H1 (cell line): ENCODE data around the gene GNA12. TPM values are rescaled to one million over a fixed set of nuclear protein-coding genes. Genes with fewer than 3 reads are reported as not detected.

ENCODE experiments used
- CTCF ChIA-PET: fragments of 300-600 bp; sonication (Branson Sonifier 250); formaldehyde crosslinking; loops from one replicate; lab custom pipeline; 2021; ENCODE audit not compliant: partially characterized antibody; lab: Charles Lee
- POLR2A ChIA-PET: fragments of 300-600 bp; sonication (Branson Sonifier 250); formaldehyde crosslinking; loops from one replicate; lab custom pipeline; 2021; ENCODE audit warnings: inconsistent platforms; ENCODE audit not compliant: partially characterized antibody; lab: Charles Lee
- DNase-seq, 2 experiments: peaks; one replicate each; pipeline versions ENCODE4 v3.0.0 to v3.0.0-alpha.2; 2010 to 2022; ENCODE audit warnings: low spot score in 2 of 2, low read depth in 1 of 2, mixed read lengths in 1 of 2
- FAIRE-seq: peaks from 2 replicates; lab custom pipeline; 2011; peaks lifted over from hg19 to GRCh38; lab: Jason Lieb, UNC
- H2AFZ ChIP-seq: 2 replicates; pipeline ENCODE4 v1.8.1; 2012; ENCODE audit warnings: low read length, inconsistent platforms
- H2AK5ac ChIP-seq: 2 replicates; pipeline ENCODE4 v1.6.1; 2013; ENCODE audit warnings: low read depth, low read length
- H2BK120ac ChIP-seq: replicated peaks from 2 replicates; pipeline ENCODE3; 2013; ENCODE audit warnings: low read depth, low read length, inconsistent platforms
- H2BK12ac ChIP-seq: 2 replicates; pipeline ENCODE4 v1.6.1; 2013; ENCODE audit warnings: low read depth, low read length
- H2BK15ac ChIP-seq: 2 replicates; pipeline ENCODE4 v1.6.1; 2013; ENCODE audit warnings: low read length
- H2BK20ac ChIP-seq: 2 replicates; pipeline ENCODE4 v1.6.1; 2013; ENCODE audit warnings: low read length
- H2BK5ac ChIP-seq: 2 replicates; pipeline ENCODE4 v1.6.1; 2013; ENCODE audit warnings: low read depth, low read length
- H3K14ac ChIP-seq: 2 replicates; pipeline ENCODE4 v1.6.1; 2013; ENCODE audit warnings: inconsistent platforms; ENCODE audit not compliant: insufficient read length
- H3K18ac ChIP-seq: 2 replicates; pipeline ENCODE4 v1.6.1; 2013; ENCODE audit warnings: low read length; ENCODE audit errors: extremely low read depth
- H3K23ac ChIP-seq: 2 replicates; pipeline ENCODE4 v1.6.1; 2013; ENCODE audit warnings: inconsistent platforms; ENCODE audit not compliant: insufficient read length
- H3K23me2 ChIP-seq: 2 replicates; pipeline ENCODE4 v1.6.1; 2013; ENCODE audit warnings: low read depth, low read length
- H3K27ac ChIP-seq: 2 replicates; pipeline ENCODE4 v1.6.1; 2011; ENCODE audit warnings: low read depth, low read length, inconsistent platforms
- H3K27me3 ChIP-seq, 4 experiments: replicated peaks in 1 of 4; 1 replicate in 1 of 4; 2 replicates in 3 of 4; pipeline versions ENCODE4 v1.6.1 to v1.8.1; 2011 to 2013; ENCODE audit warnings: low read length in 3 of 4, mild to moderate bottlenecking in 3 of 4, inconsistent platforms in 2 of 4, mixed read lengths in 2 of 4, moderate library complexity in 1 of 4; ENCODE audit not compliant: control insufficient read depth in 3 of 4, insufficient read depth in 3 of 4; ENCODE audit errors: extremely low read depth in 1 of 4
- H3K36me3 ChIP-seq, 4 experiments: 2 replicates each; pipeline versions ENCODE4 v1.6.1 to v1.8.1; 2011 to 2013; ENCODE audit warnings: mild to moderate bottlenecking in 4 of 4, low read length in 3 of 4, moderate library complexity in 2 of 4, control low read depth in 1 of 4, inconsistent platforms in 1 of 4; ENCODE audit not compliant: insufficient read depth in 4 of 4, control insufficient read depth in 2 of 4
- H3K4ac ChIP-seq: replicated peaks from 2 replicates; pipeline ENCODE3; 2013; ENCODE audit warnings: low read length, low read depth, mixed read lengths, inconsistent platforms; ENCODE audit not compliant: insufficient read length
- H3K4me1 ChIP-seq, 4 experiments: replicated peaks in 1 of 4; 1 replicate in 1 of 4; 2 replicates in 3 of 4; pipeline versions ENCODE4 v1.6.1 to v1.8.1; 2011 to 2013; ENCODE audit warnings: low read length in 3 of 4, inconsistent platforms in 2 of 4, mixed read lengths in 1 of 4; ENCODE audit not compliant: insufficient read depth in 4 of 4, control insufficient read depth in 3 of 4
- H3K4me2 ChIP-seq, 2 experiments: 2 replicates each; pipeline versions ENCODE4 v1.6.1 to v1.8.1; 2011 to 2013; ENCODE audit warnings: low read depth in 2 of 2, low read length in 2 of 2, control low read depth in 1 of 2, inconsistent platforms in 1 of 2, mild to moderate bottlenecking in 1 of 2; ENCODE audit not compliant: insufficient read depth in 1 of 2
- H3K4me3 ChIP-seq, 4 experiments: fragments of 200-600, 300-600 bp in 1 of 4; sonication (generic), shearing (Covaris generic), sonication (Bioruptor Twin) in 1 of 4; 2 replicates each; pipeline versions ENCODE4 v1.5.1 to v1.8.1; 2011 to 2016; ENCODE audit warnings: low read length in 4 of 4, low read depth in 3 of 4, control low read depth in 2 of 4, inconsistent platforms in 2 of 4, mild to moderate bottlenecking in 2 of 4, mixed read lengths in 1 of 4, moderate library complexity in 1 of 4; ENCODE audit not compliant: insufficient read depth in 2 of 4; ENCODE audit errors: extremely low read depth in 1 of 4
- H3K56ac ChIP-seq: replicated peaks from 2 replicates; pipeline ENCODE3; 2013; ENCODE audit warnings: low read depth, mild to moderate bottlenecking, mixed read lengths, low read length, inconsistent platforms; ENCODE audit not compliant: insufficient read length
- H3K79me1 ChIP-seq: 2 replicates; pipeline ENCODE4 v1.6.1; 2013; ENCODE audit warnings: low read depth, low read length, control low read depth
- H3K79me2 ChIP-seq, 2 experiments: 2 replicates each; pipeline versions ENCODE4 v1.6.1 to v1.8.1; 2012 to 2013; ENCODE audit warnings: low read length in 2 of 2, mild to moderate bottlenecking in 2 of 2, inconsistent platforms in 1 of 2; ENCODE audit not compliant: insufficient read depth in 2 of 2, control insufficient read depth in 1 of 2
- H3K9ac ChIP-seq, 4 experiments: replicated peaks in 1 of 4; 1 replicate in 1 of 4; 2 replicates in 3 of 4; pipeline versions ENCODE4 v1.6.1 to v1.8.1; 2011 to 2013; ENCODE audit warnings: low read depth in 3 of 4, low read length in 3 of 4, control low read depth in 2 of 4, mild to moderate bottlenecking in 2 of 4, moderate library complexity in 2 of 4, inconsistent platforms in 1 of 4; ENCODE audit errors: extremely low read depth in 1 of 4
- H3K9me3 ChIP-seq, 2 experiments: 2 replicates each; pipeline versions ENCODE4 v1.6.1 to v1.8.1; 2012 to 2013; ENCODE audit warnings: mild to moderate bottlenecking in 2 of 2, moderate library complexity in 2 of 2, control low read depth in 1 of 2, inconsistent platforms in 1 of 2, low read depth in 1 of 2, low read length in 1 of 2, mixed read lengths in 1 of 2; ENCODE audit not compliant: insufficient read depth in 2 of 2
- H4K20me1 ChIP-seq, 2 experiments: replicated peaks in 1 of 2; 2 replicates each; pipeline versions ENCODE3 to v1.8.1; 2011 to 2013; ENCODE audit warnings: inconsistent platforms in 2 of 2, low read length in 2 of 2, mild to moderate bottlenecking in 1 of 2; ENCODE audit not compliant: insufficient read depth in 2 of 2, control insufficient read depth in 1 of 2
- H4K5ac ChIP-seq: 2 replicates; pipeline ENCODE4 v1.6.1; 2013; ENCODE audit warnings: low read length, low read depth, mixed read lengths, inconsistent platforms; ENCODE audit not compliant: insufficient read length
- H4K8ac ChIP-seq: 2 replicates; pipeline ENCODE4 v1.8.0; 2013; ENCODE audit warnings: mild to moderate bottlenecking, moderate library complexity, low read length, inconsistent platforms; ENCODE audit not compliant: insufficient read depth; ENCODE audit errors: extremely low read depth
- H4K91ac ChIP-seq: replicated peaks from 2 replicates; pipeline ENCODE3; 2013; ENCODE audit warnings: low read length, mixed read lengths, inconsistent platforms; ENCODE audit not compliant: insufficient read length
- CBX8 ChIP-seq: fragments of 300-800, 300-1000 bp; sonication (generic); IDR thresholded peaks from 2 replicates; pipeline ENCODE4 v1.7.1; 2016; ENCODE audit warnings: low read depth, low read length, borderline replicate concordance
- EGR1 ChIP-seq: IDR thresholded peaks from 2 replicates; pipeline ENCODE4 v1.6.1; 2011; ENCODE audit warnings: low read depth, low read length, borderline replicate concordance
- GABPA ChIP-seq: IDR thresholded peaks from 2 replicates; pipeline ENCODE4 v1.6.1; 2011; ENCODE audit warnings: mild to moderate bottlenecking, low read length, moderate library complexity, borderline replicate concordance; ENCODE audit not compliant: insufficient read depth
- NRF1 ChIP-seq: IDR thresholded peaks from 2 replicates; pipeline ENCODE4 v1.6.1; 2011; ENCODE audit warnings: mild to moderate bottlenecking, low read depth, low read length, improper control_type of control experiment
- RXRA ChIP-seq: IDR thresholded peaks from 2 replicates; pipeline ENCODE4 v1.6.1; 2011; ENCODE audit warnings: low read depth, mild to moderate bottlenecking, low read length, moderate library complexity; ENCODE audit not compliant: insufficient read depth
- SAP30 ChIP-seq: fragments of 300-600 bp; sonication (generic); IDR thresholded peaks from 2 replicates; pipeline ENCODE4 v1.7.1; 2012; ENCODE audit warnings: low read length, moderate library complexity, mild to moderate bottlenecking, inconsistent platforms; ENCODE audit not compliant: insufficient read depth, insufficient replicate concordance
- SP1 ChIP-seq: IDR thresholded peaks from 2 replicates; pipeline ENCODE4 v1.6.1; 2011; ENCODE audit warnings: low read depth, low read length
- TEAD4 ChIP-seq: IDR thresholded peaks from 2 replicates; pipeline ENCODE4 v1.6.1; 2012; ENCODE audit warnings: low read depth, low read length, inconsistent platforms, mixed read lengths
- YY1 ChIP-seq: IDR thresholded peaks from 2 replicates; pipeline ENCODE4 v1.6.1; 2011; ENCODE audit warnings: low read depth, mild to moderate bottlenecking, low read length
- WGBS, 2 experiments: shearing (Covaris generic) in 1 of 2; methylation state at CpG; one replicate each; pipeline versions ENCODE4 v1.1.6 to v1.1.7; 2013 to 2015; ENCODE audit warnings: low lambda C conversion rate in 2 of 2, mixed read lengths in 2 of 2, inconsistent platforms in 1 of 2, low coverage in 1 of 2, missing lambda C conversion rate in 1 of 2; ENCODE audit not compliant: insufficient replicate concordance in 2 of 2, insufficient coverage in 1 of 2, insufficient read length in 1 of 2; ENCODE audit errors: extremely low coverage in 1 of 2, missing lambda C conversion rate in 1 of 2; 5-methylcytosine and 5-hydroxymethylcytosine counted together
- polyA plus RNA-seq, 7 experiments: library from polyadenylated mRNA; depleted of rRNA in 3 of 7; stranded (reverse) in 5 of 7; unstranded in 2 of 7; fragments of >200 nt in 5 of 7; fragments of 200-250 nt in 2 of 7; gene quantifications; 1 replicate in 5 of 7; 2 replicates in 1 of 7; 4 replicates in 1 of 7; pipeline versions ENCODE4 v1.2.1 to v1.2.3, GENCODE V29; 2011 to 2013; ENCODE audit warnings: missing spikeins in 2 of 7, mixed read lengths in 2 of 7
- total RNA-seq: library from RNA; stranded (reverse); fragmentation: NEBNext Ultra II Directional; extraction: Animal tissue kit (Norgen Biotek cat#: 25700); gene quantifications from 2 replicates; pipeline ENCODE4 v1.2.1, GENCODE V29; 2021

GNA12 gene
- total and polyA plus RNA-seq, 2 of the 8 experiments (the other 6 are each of a cell fraction or from before 2014, with no cell fraction given): 96.5 to 109 TPM

- Histone ChIP-seq H3K23me2 (no peaks in the 10 kb centered on the region; the same call in 1 of the 2 replicates), H2AFZ (peak overlapping the region; percentile 83; the same call in 1 of the 2 replicates), H4K91ac (peak overlapping the region; percentile 34), H4K5ac (no peak overlapping the region), H3K4ac (no peak overlapping the region), H2AK5ac (no peak overlapping the region), H2BK20ac (no peak overlapping the region; the same call in 1 of the 2 replicates), H3K36me3 (no peaks in the 10 kb centered on the region), H3K4me3 (no peak overlapping the region), H3K18ac (0 out of 2 replicates have a peak overlapping the region, but pooled peaks have one; percentile 13), H3K4me2 (no peak overlapping the region), H3K27me3 (no peaks in the 10 kb centered on the region; a peak in 1 of 7 replicates), H3K23ac (no peak overlapping the region), H3K27ac (no peak overlapping the region), H4K8ac (no peak overlapping the region), H3K4me1 (peaks cover 0 to 9% (median 3%) of the 10 kb centered on the region in 4 experiments; a peak in 5 of 7 replicates), H2BK15ac (no peak overlapping the region), H3K79me1 (no peaks in the 10 kb centered on the region), H2BK5ac (peak overlapping the region; percentile 85; the same call in 1 of the 2 replicates), H3K9ac (no peak overlapping the region), H3K9me3 (no peaks in the 10 kb centered on the region), H4K20me1 (no peaks in the 10 kb centered on the region), H3K56ac (no peak overlapping the region), H3K14ac (no peak overlapping the region), H2BK120ac (no peak overlapping the region), H2BK12ac (peak overlapping the region; percentile 55; the same call in 1 of the 2 replicates), H3K79me2 (no peaks in the 10 kb centered on the region)
- WGBS, 2 experiments: 86% methylated on average over 22 of the region's 22 CpGs; no CpG with 5 or more reads in 1 of the 2 experiments
- FAIRE-seq (no peak), DNase-seq (no peak)
- POLR2A ChIA-PET: interaction anchor here (0.6 kb wide), 1 partner anchor 125 kb away, joined by 3 read pairs; no protein-coding TSS in a partner anchor
- CTCF ChIA-PET: no interaction called here
- TF ChIP-seq NRF1 (no peak), GABPA (no peak), SP1 (no peak), EGR1 (no peak), RXRA (no peak), CBX8 (no peak), TEAD4 (no peak), YY1 (no peak), SAP30 (no peak)
These were observed 18.8 kb upstream of the GNA12 start for GRCh38 chr7:2862831-2863361.
